ENCODE measurements around the gene BANK1. TPM values are rescaled to one million over a fixed set of nuclear protein-coding genes. Genes with fewer than 3 reads are reported as not detected.

Gene BANK1
- total and polyA plus RNA-seq, 2 of the 4 experiments (the other 2 are of a cell fraction): under 0.01 to 0.51 TPM

- Histone ChIP-seq H3K4me2 (ENCODE audit: low read depth, low read length) (no peak overlapping the region), H4K20me1 (ENCODE audit: insufficient read depth, low read length) (no peaks in the 10 kb centered on the region), H3K36me3 (ENCODE audit: control insufficient read depth, insufficient read depth, low read length) (no peaks in the 10 kb centered on the region), H2BK5ac (ENCODE audit: low read depth, low read length, poor library complexity, severe bottlenecking) (no peak overlapping the region), H2AK5ac (ENCODE audit: low read depth, low read length) (no peak overlapping the region), H3K18ac (ENCODE audit: low read depth, low read length) (no peak overlapping the region), H3K27me3 (ENCODE audit: control insufficient read depth, insufficient read depth, low read length) (peaks cover 4% of the 10 kb centered on the region; the same call in 1 of the 2 replicates), H4K91ac (ENCODE audit: insufficient read depth, low read depth, low read length) (no peak overlapping the region), H2BK20ac (ENCODE audit: low read depth, low read length) (no peak overlapping the region), H3K4me1 (ENCODE audit: control insufficient read depth, insufficient read depth, low read length) (no peaks in the 10 kb centered on the region), H3K23ac (ENCODE audit: low read depth, low read length) (no peak overlapping the region), H4K5ac (ENCODE audit: low read depth, low read length) (no peak overlapping the region), H3K9ac (ENCODE audit: low read depth, low read length) (no peak overlapping the region), H4K8ac (ENCODE audit: low read depth in 2 of 2, low read length in 2 of 2) (no peak overlapping the region), H2AK9ac (replicated peaks; ENCODE audit: low read depth, low read length, poor library complexity) (no peak overlapping the region), H3K79me1 (ENCODE audit: low read depth in 1 of 2, low read length in 2 of 2) (no peaks in the 10 kb centered on the region), H3K56ac (ENCODE audit: extremely low read depth, insufficient read depth, low read length) (no peak overlapping the region), H2BK120ac (ENCODE audit: low read depth, low read length) (no peak overlapping the region), H3K4me3 (ENCODE audit: insufficient read depth, low read depth, low read length) (no peak overlapping the region), H3K14ac (replicated peaks; ENCODE audit: low read depth, low read length) (no peak overlapping the region), H2AFZ (replicated peaks; ENCODE audit: low read length, poor library complexity) (no peak overlapping the region), H3K4ac (ENCODE audit: low read depth, low read length) (no peak overlapping the region), H3K9me3 (ENCODE audit: control insufficient read depth, insufficient read depth, low read length) (no peaks in the 10 kb centered on the region), H3K27ac (ENCODE audit: insufficient read depth, low read length) (no peak overlapping the region), H2BK15ac (ENCODE audit: low read depth, low read length) (no peak overlapping the region), H3K9me1 (ENCODE audit: insufficient read depth, low read length) (no peaks in the 10 kb centered on the region)
- dilution Hi-C loops (cut with HindIII; ENCODE audit: low sequenced_read_pairs, unreplicated experiment) (no loop called here), in situ Hi-C loops (cut with MboI; ENCODE audit: low sequenced_read_pairs) (no loop called here), intact Hi-C loops (cut with micrococcal nuclease) (no loop called here)
- DNase-seq (no peak), ATAC-seq (ENCODE audit: low read depth) (no peak)
- POLR2A ChIA-PET (ENCODE audit: unreplicated experiment): no interaction called here
- CTCF ChIA-PET: interaction anchor here (0.5 kb wide), 1 partner anchor 320 kb away, joined by 3 read pairs; no protein-coding TSS in a partner anchor
- BruUV-seq (replicated peaks): no TSS peak
- TF ChIP-seq CTCF (conservative IDR thresholded peaks at IDR 0.05; ENCODE audit: low read depth, low read length): no peak
- TF ChIP-seq ELK1 (IDR thresholded peaks at IDR 0.05; ENCODE audit: borderline replicate concordance, low read depth, low read length): no peak
- TF ChIP-seq RCOR1 (IDR thresholded peaks at IDR 0.05; ENCODE audit: insufficient replicate concordance, low read length): no peak
- TF ChIP-seq RAD21 (IDR thresholded peaks at IDR 0.05; ENCODE audit: low read length): no peak
- no peak for TF ChIP-seq NFE2L2 (IDR thresholded peaks at IDR 0.05; ENCODE audit: low read depth, low read length)
- TF ChIP-seq MAFK (IDR thresholded peaks at IDR 0.05; ENCODE audit: low read depth, low read length): no peak
- no peak for TF ChIP-seq MXI1 (IDR thresholded peaks at IDR 0.05; ENCODE audit: borderline replicate concordance, low read depth, low read length)
- TF ChIP-seq BHLHE40 (IDR thresholded peaks at IDR 0.05; ENCODE audit: low read depth, low read length): no peak
- no peak for TF ChIP-seq USF2 (IDR thresholded peaks at IDR 0.05; ENCODE audit: low read depth, low read length)
- TF ChIP-seq MAZ (IDR thresholded peaks at IDR 0.05; ENCODE audit: borderline replicate concordance, low read depth, low read length): no peak
- no peak for TF ChIP-seq CEBPB (IDR thresholded peaks at IDR 0.05; ENCODE audit: low read depth, low read length)
- TF ChIP-seq SMC3 (IDR thresholded peaks at IDR 0.05; ENCODE audit: low read depth, low read length): no peak
- no peak for TF ChIP-seq CHD1 (IDR thresholded peaks at IDR 0.05; ENCODE audit: low read depth, low read length)
- TF ChIP-seq FOS (IDR thresholded peaks at IDR 0.05; ENCODE audit: low read depth, low read length): no peak
These were observed 2.9 kb downstream of the BANK1 start for GRCh38 chr4:101793397-101793796.
